HUDEP-2 (cell line): ENCODE results near the gene KCNK5.

Experiments
- DNase-seq, 76 experiments: peaks; one replicate each; lab custom pipeline; 2025; ENCODE audit not compliant: unreplicated experiment in 76 of 76; lab: John Stamatoyannopoulos, UW

Gene KCNK5

GRCh38 chr6:39243809-39244208 is 14.5 kb upstream of the KCNK5 start:
- no peak for DNase-seq

DNA sequence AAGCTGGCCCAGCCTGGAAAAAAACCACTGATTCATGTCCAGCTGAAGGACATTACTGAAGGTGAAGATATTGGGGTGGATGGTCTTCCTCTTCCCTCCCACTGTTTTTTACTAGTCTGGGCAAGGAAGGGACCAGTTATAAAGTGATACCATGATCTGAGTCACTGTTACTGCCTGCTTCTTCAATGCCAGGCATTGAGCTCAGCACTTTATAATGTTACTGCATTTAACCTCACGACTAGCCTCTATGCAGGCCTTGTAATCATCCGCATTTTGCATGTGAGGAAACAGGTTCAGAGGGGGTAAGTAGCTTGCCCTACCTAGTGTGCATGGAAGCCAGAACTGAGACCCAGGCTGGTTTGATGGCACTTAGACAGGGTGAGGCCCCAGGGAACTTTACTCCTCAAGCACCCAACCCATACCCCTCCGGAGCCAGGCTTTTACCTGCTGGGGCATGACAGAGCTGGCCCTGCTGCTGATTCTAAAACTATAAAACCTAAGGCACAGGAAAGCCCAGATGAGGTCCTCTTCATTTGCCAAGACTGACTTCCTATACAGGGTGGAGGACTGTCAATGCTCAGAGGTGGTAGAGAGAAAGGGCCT is 11.0 kb upstream of the KCNK5 start:
- DNase-seq: no peak

GRCh38 chr6:39239527-39240154 is 10.4 kb upstream of the KCNK5 start:
- no peak for DNase-seq

- DNase-seq: no peak
These were observed 7.5 kb upstream of the KCNK5 start for GRCh38 chr6:39236742-39237141.

DNA sequence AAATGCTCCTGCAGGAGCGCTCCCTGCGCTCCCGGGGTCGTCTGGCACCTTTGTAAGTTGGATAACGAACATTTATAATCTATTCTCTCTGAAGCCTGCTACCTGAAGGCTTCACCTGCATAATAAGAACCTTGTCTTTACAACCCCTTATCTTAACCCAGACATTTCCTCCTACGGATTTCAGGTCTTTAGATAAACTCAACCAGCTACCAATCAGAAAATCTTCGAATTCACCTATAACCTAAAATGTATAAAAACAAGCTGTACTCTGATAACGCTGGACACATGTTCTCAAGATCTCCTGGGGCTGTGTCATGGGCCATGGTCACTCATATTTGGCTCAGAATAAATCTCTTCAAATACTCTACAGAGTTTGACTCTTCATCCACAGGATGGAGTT is 4.1 kb upstream of the KCNK5 start:
- no peak for DNase-seq

DNA sequence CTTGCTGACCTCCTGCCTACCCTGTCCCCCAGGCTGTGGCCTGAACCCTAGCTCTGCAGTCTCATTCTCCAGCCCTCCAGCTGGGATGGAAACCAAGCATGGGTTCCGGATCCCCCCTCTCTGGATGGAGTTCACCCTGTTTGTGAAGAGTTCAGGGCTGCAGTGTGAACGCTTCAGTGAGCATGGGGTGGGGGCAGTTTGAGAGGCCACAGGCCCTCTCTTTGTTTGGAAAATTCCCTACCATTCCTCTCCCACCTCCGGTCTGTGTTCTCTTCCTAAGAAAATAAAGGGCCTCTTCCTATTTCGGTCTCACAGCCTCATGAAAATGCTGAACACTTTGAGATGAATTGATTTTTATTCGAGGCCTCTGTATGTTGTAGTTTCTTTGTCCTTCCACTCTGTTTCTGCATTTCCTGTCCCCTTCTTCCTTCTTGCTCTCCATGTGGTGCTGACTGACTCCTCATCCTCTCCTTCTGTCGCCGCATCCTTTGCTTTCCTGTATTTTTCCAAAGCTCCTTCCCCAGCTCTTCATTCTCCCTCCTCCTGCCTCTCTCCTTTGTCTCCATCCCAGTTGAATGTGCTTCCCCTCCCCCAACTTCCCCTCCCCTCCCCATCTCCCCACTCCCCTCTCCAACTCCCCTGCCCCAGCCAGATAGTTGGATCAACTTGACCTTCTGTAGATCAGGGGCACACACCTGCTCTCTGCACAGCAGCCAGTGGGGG is 2.4 kb upstream of the KCNK5 start:
- no peak for DNase-seq

DNA sequence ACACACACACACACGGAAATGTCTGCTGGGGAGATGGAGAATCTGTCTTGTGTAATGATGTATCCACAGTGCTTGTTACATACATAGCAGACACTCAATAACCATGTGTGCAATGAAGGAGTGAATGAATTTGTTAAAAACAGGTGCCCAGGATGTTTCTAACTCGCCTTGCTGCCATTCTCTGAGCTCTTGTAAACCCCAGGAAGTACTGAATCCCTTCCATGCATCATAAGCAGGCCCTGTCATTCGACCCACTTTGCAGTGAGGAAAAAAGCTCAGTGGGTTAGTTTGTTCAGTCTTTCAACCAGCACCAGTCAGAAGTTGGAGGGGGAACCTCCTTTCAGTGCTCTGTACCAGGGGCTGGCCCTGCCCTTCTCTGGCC is 1.4 kb upstream of the KCNK5 start:
- DNase-seq: no peak

GRCh38 chr6:39228111-39228971 is 934 bp downstream of the KCNK5 start:
- no peak for DNase-seq

GRCh38 chr6:39227476-39227875 is 1.8 kb downstream of the KCNK5 start:
- DNase-seq: peak in 4 of 76 experiments; percentile 14 to 23 (median 16)

GRCh38 chr6:39226639-39227329 is 2.5 kb downstream of the KCNK5 start:
- DNase-seq: peak in 3 of 76 experiments; percentile 21 to 35 (median 22)

GRCh38 chr6:39225946-39226437 is 3.3 kb downstream of the KCNK5 start:
- peak in 40 of 76 experiments; percentile 10 to 66 (median 38) for DNase-seq

GRCh38 chr6:39225543-39225942 is 3.7 kb downstream of the KCNK5 start:
- DNase-seq: peak in 70 of 76 experiments; percentile 17 to 85 (median 67)

- peak in 1 of 76 experiments; percentile 19 for DNase-seq
These were observed 4.6 kb downstream of the KCNK5 start for GRCh38 chr6:39224523-39225182.

- no peak for DNase-seq
These were observed 5.3 kb downstream of the KCNK5 start for GRCh38 chr6:39224011-39224410.

DNA sequence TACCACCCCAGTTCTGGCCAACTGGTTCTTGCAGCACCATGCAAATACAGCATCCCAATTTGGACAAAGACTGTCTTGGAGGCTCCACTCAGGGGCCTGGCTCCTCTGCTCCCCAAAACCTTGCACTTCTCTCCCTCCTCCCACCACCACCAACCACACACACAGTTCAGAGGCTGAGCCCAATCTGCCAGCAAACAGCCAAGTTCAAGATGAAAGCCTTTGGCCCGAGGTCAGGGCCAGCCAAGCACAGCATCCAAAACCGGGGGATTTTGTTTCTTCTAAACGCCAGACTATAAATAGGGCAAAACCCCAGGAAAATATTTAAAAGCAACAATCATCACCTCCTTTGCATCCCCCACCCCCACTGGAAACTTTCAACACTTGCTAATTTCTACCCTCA is 5.7 kb downstream of the KCNK5 start:
- no peak for DNase-seq

DNA sequence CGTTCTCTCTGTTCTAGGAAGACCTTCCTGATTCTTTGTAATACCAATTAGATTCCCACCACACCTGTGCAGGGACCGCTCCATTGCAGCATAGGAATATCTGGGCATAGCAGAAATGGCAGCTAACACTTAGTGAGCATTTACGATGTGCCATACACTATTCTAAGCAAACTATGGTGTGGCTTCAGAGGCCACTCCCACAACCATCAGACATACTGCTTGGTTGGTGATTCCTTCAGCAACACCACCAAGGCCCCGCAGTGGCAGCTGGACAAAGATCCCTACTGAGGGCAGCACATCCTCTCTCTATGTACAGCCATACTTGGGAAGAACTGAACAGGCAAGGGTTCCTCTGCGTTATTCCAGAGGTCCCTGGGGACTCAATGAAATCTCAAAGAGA is 6.2 kb downstream of the KCNK5 start:
- DNase-seq: no peak

DNA sequence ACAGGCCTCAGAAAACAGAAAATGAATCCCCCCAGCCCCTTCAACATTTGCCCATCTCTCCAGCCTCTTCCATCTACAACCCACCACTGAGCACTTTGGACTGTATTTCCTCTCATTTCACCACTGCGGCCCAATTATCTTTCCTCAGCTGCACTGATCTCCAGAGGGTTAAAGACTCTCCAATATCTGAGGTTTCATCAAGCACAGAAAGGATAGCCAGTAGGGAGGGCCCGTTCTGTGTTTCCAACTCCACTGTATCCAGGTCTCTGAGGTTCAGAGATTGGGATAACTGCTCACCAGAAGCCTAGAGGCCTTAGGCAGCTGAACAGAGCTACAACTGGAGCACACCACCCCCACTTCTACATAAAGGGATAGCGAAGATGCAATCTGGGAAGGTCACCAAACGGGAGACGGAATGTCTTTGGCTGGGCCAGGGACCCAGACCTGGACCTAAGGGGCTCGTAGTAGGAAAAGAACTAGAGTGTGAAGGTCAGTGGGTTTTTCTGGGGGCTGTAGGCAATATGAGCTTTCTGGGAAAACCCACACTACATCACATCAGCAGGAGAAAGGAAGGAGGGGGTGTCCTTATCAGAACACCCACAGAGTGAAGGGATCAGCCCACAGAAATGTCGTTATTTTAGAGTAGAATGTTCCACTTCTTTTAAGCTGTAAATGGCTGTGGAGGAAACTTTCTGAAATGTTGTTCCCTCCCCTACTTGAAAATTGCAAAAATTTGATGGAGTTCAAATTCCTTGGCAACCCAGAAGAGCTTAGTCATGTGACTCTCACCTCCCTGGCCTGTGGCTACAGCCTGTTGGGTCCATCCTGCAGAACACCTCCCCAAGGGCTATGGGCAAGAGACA is 7.3 kb downstream of the KCNK5 start:
- peak in 47 of 76 experiments; percentile 13 to 82 (median 54) for DNase-seq

DNA sequence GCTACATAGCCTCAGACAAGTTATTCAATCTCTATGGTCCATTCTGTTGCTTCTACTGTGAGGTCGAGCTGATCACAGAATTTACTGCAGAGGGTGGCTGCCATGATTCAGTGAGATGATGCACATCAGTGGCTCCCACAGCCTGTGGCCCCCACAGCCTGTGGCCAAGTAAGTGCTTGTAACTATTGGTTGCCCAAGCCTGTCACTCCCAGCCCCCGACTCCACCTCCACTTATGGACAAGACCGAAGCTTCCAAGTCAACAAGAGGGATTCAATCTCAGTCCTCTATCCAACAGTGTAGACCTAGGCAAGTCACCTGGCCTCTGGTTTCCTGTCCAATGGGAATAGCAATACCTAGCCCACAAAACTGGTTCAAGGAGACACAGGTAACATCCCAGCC is 8.2 kb downstream of the KCNK5 start:
- no peak for DNase-seq
